SK-N-SH treated with all-trans-retinoic acid at 6 μM for 48 hours (cell line): Measurements from ENCODE around the gene FBXW12.

ENCODE experiments used
- ARNTL ChIP-seq: fragments of 450-650 bp; formaldehyde crosslinking; IDR thresholded peaks from 2 replicates; pipeline ENCODE4 v1.5.0; 2020; ENCODE audit warnings: low read depth, mild to moderate bottlenecking, moderate library complexity, borderline replicate concordance
- BACH2 ChIP-seq: fragments of 250-450 bp; sonication (Bioruptor Pico); IDR thresholded peaks from 2 replicates; pipeline ENCODE4 v1.9.0; 2021; ENCODE audit warnings: mild to moderate bottlenecking, borderline replicate concordance
- CREB5 ChIP-seq: fragments of 250-450 bp; sonication (Bioruptor Pico); IDR thresholded peaks from 2 replicates; pipeline ENCODE4 v1.5.1; 2020; ENCODE audit warnings: low read depth, mild to moderate bottlenecking, moderate library complexity
- ESRRG ChIP-seq: fragments of 250-450 bp; sonication (Bioruptor Pico); IDR thresholded peaks from 2 replicates; pipeline ENCODE4 v1.6.1; 2021; ENCODE audit warnings: mild to moderate bottlenecking
- ISL1 ChIP-seq: fragments of 250-450 bp; sonication (Bioruptor Pico); IDR thresholded peaks from 2 replicates; pipeline ENCODE4 v2.1.2; 2022; ENCODE audit warnings: mild to moderate bottlenecking, moderate library complexity
- PATZ1 ChIP-seq: fragments of 250-450 bp; sonication (Bioruptor Pico); IDR thresholded peaks from 2 replicates; pipeline ENCODE4 v1.8.0; 2020; ENCODE audit warnings: mild to moderate bottlenecking, moderate library complexity, borderline replicate concordance
- POU6F1 ChIP-seq: fragments of 250-450 bp; sonication (Bioruptor Pico); IDR thresholded peaks from 2 replicates; pipeline ENCODE4 v1.8.0; 2021; ENCODE audit warnings: low read depth, mild to moderate bottlenecking, moderate library complexity, borderline replicate concordance
- PPARA ChIP-seq: fragments of 250-450 bp; sonication (Bioruptor Pico); IDR thresholded peaks from 2 replicates; pipeline ENCODE4 v1.5.0; 2020; ENCODE audit warnings: mild to moderate bottlenecking, borderline replicate concordance
- RARB ChIP-seq: fragments of 250-450 bp; sonication (Bioruptor Pico); IDR thresholded peaks from 2 replicates; pipeline ENCODE4 v1.8.0; 2021; ENCODE audit warnings: mild to moderate bottlenecking, moderate library complexity
- SNAI2 ChIP-seq: fragments of 250-450 bp; sonication (Bioruptor Pico); IDR thresholded peaks from 2 replicates; pipeline ENCODE4 v1.5.0; 2020; ENCODE audit warnings: mild to moderate bottlenecking, moderate library complexity
- TOX ChIP-seq: fragments of 250-450 bp; sonication (Bioruptor Pico); IDR thresholded peaks from 2 replicates; pipeline ENCODE4 v1.8.0; 2021; ENCODE audit warnings: mild to moderate bottlenecking, moderate library complexity, borderline replicate concordance
- ZFP3 ChIP-seq: fragments of 250-450 bp; sonication (Bioruptor Pico); IDR thresholded peaks from 2 replicates; pipeline ENCODE4 v1.5.0; 2020; ENCODE audit warnings: mild to moderate bottlenecking, moderate library complexity
- ZNF565 ChIP-seq: fragments of 450-650 bp; formaldehyde crosslinking; conservative IDR thresholded peaks from 2 replicates; pipeline ENCODE4 v1.5.0; 2020; ENCODE audit warnings: low read depth, mild to moderate bottlenecking, moderate library complexity

DNA sequence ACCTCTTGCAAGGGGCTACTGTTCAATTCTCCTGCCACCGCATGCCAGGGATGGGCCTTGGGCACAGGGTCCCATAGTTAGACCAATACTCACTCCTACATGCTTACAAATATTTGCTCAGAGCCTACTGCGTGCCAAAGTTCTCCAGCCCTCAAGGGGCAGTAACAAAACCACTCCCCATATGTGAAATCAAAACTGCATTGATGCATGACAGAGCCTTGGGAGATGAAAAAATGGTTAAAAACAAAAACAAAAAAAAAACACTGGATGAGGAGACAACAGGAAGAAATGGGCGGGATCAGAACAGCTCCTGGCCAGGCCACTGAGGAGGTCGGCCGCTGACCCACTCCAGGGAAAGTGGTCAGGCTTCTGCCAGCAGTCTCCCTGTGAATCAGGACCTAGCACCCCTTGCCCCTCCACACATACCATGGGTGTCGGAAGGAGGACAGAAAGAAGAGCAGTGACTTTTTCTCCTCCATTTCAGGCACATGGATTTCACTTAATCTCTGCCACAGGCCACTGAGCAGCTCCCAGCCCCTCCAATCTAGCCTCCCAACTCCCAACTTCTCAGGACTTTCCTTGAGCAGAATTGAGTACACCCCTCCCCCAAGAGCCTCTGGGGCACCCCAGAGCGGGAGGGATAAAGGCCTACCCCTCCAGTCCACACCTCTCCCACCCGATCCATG is 55.1 kb downstream of the FBXW12 start:
- TF ChIP-seq ZNF565 (CRISPR knock-in tag) (no peak), CREB5 (CRISPR knock-in tag) (no peak), PATZ1 (CRISPR knock-in tag) (no peak), TOX (no peak), RARB (no peak), ZFP3 (CRISPR knock-in tag) (no peak), PPARA (CRISPR knock-in tag) (no peak), ISL1 (no peak), POU6F1 (CRISPR knock-in tag) (no peak), ARNTL (CRISPR knock-in tag) (no peak), SNAI2 (CRISPR knock-in tag) (no peak), BACH2 (CRISPR knock-in tag) (no peak), ESRRG (no peak)
